GM19463 (cell line): ENCODE data around the gene TMIGD3.

Source experiments
- ATAC-seq: cut with Tn5 transposase; IDR thresholded peaks from one replicate; pipeline ENCODE4 v1.9.1; 2021; ENCODE audit warnings: mild to moderate bottlenecking, moderate library complexity; ENCODE audit not compliant: unreplicated experiment

TMIGD3 gene

DNA sequence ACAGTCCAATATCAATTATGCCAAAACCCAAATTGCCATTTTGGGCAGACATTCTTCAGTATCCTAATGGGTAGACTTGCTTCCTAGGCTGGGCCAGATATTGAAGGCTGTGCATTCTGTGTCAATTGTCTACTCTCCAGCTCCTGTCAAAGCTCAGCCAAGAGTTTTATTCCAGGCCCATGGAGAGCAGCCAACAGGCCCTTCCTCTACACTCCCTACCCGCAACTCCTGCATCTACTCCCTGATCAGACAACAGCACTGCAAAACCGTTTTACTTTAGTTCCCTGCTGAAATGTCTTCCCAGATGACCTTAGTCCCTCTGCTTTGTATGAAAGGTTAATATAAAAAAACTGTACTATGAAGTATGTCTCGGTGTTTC lies 6.6 kb upstream of the TMIGD3 start:
- no peak for ATAC-seq

DNA sequence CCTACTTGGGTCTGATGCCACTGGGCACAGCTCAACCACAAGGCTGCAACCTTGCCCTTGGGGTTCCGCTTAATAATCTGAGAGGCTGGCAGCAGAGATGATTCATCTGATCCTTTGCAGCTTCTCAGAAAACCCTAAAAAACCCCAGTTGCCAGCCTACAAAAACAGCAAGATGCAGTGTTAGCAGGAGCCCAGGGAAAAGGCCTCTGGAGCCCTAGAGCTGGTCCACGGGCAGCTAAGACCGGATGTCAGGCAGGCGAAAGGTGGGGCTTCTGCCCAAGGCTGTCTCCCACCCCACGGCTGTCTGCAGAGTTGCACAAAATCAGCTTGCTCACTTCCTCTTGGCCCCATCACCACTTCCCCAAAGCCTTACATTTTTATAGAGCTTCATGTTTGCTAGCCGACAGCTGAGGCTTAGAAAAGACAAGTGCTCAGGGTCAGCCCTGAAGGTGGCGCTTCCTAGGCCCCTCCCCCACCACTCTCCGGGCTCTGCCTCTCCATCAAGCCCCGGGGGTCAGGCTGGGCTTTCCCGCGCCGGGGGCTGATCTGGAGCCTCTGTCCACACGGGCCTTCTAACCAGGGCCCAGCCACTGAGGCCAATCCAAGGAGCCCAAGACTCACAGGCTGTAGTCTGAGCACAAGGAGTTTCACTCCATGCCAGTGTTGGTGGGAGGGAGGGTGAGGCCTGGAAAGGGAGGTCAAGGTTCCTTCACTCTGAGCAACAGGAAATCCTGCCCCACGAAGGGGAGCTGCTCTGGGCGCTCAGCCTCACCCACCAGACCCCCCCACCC lies 4.2 kb upstream of the TMIGD3 start:
- peak; percentile 50 for ATAC-seq

DNA sequence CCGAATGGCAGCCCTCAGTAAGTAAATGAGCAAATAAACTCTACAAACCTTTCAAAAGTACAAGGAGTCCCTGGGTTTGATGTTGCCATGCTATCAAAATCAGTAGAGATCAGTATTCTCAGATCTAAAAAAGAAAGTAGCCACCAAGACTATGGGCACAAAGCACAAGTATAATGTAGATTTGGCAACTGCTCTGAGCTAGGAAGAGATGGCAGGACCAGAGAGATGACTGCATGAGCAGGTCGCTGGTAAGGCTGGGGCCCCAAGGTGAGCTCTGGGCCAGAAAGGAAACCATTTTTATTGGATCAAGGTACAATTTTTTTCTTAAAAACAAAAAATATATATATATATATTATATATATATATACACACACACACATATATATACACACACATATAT lies 3.1 kb upstream of the TMIGD3 start:
- ATAC-seq: no peak

GRCh38 chr1:111505641-111506119 lies 2.2 kb upstream of the TMIGD3 start:
- peak; percentile 51 for ATAC-seq

DNA sequence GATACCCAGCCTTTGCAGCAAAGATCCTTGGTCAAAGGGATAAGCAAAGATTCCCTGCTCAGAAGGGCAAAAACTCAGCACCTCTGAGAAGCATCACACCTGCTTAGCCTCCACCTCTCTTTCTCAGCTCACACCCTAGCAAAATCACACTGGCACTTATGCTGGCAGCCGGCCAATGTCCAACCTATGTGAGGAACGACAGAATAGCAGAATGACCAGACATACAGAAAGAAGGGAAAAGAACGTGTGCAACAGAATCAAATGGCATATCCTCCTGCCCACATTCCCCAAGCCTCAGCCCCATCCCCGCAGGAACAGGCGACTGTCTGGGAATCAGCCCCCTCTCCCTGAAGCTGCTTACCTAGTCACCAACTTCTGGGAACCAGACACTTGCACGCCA lies 664 bp upstream of the TMIGD3 start:
- ATAC-seq: no peak

DNA sequence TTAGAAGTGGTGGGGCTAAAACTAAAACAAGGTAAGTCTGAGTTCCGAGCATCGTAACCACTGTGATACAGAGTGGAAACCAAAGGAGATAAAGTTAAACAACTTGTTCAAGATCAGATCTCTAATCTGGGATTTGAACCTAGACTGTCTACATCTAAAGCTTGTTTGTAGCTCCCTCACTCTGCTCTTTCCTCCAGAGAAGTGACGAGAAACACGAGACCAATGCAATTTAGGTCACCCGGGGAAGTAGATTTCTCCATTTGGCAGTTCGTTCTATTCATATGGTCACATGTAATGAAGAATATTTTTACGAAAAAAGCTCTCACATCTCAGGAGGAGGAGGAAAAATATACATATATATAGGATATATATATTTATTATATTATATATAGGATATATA lies 1.8 kb downstream of the TMIGD3 start:
- no peak for ATAC-seq

DNA sequence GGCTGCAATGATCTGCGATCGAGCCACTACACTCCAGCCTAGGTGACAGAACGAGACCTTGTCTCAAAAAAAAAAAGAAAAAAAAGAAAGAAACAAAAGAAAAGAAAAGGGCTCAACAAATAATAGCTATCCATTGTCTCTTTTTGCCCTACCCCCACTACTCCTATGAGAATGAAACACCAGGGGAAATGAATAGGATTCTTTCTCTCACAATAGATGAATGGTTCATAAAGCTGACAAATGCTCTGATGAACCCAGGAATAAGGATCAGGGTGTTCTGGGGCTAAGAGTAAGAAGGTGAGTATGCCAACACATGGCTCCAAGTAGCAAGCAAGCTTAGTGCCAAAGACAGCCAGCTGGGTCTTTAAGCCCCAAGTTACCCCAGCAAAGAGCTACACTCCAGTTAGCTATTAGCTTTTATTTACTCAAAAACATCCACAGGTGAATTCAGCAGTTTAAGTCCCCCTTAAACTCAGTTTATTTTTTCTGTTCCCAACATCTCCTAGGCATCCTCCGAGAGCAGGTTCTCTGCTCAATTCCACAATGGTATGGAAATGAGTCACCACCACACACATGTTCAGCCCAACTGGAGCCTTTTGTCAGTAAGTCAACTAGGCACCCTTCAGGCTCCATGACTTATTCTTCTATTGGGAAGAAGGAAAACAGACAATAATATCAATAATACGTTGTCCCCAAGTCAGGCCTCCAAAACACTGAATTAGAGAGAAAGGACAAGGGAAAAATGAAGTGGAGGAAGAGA lies 4.2 kb downstream of the TMIGD3 start:
- no peak for ATAC-seq

DNA sequence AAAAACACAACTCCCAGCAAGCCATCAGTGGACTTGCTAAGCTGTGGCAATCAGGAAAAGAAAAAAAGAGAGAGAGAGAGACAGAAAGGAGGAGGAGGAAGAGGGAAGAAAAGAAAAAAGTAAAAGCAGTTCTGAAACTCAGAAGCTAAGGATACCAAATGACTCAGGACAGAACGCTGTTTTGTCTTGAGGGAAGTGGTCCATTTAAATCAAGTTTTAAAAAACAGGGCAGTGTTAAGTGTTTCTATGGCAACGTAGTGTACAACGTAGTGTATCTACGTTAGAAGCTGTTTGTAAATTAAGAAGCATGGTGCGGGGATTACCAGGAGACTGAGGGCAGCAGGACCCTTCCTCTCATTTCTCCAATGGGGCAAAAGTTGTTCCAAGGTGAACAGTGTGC lies 5.8 kb downstream of the TMIGD3 start:
- no peak for ATAC-seq

DNA sequence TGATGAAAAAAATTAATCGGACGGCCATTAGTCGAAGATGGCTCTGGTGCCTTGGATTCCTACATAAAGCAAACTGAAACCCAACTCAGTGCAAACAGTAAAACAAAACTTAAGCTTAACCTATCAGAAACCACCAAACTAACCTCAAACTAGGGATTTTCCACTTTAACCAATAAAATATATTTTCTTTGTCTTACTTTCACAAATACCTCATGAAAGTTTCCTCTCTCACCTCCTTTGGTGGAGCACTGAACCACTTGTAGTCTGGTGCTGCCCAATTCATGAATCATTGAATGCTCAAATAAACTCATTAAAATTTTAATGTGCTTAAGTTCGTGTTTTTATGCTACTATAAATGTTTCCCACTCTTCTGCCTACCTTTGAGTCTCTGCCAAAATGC lies 7.0 kb downstream of the TMIGD3 start:
- no peak for ATAC-seq

GRCh38 chr1:111491070-111491469 lies 12.4 kb downstream of the TMIGD3 start:
- ATAC-seq: no peak

GRCh38 chr1:111490220-111490619 lies 13.2 kb downstream of the TMIGD3 start:
- ATAC-seq: no peak

DNA sequence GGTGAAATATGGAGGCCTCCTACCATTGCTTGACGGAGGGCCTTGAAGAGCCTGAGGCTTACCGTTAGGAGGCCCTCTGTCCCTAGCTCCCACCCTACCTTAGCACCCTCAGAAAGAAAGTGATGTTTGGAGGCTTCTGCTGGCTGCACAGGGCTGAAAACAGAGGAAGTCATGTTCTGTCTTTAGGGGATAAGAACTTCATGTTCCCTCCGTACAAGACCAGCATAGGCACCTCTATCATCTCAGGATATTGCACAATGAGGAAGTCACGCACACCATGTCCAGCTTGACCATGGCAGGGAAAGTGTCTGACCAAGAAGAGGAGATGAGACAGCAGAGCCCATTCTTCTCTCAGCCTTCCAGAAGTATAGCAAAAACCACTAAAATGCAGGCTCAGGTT lies 13.8 kb downstream of the TMIGD3 start:
- no peak for ATAC-seq

GRCh38 chr1:111488669-111489068 lies 14.8 kb downstream of the TMIGD3 start:
- no peak for ATAC-seq

DNA sequence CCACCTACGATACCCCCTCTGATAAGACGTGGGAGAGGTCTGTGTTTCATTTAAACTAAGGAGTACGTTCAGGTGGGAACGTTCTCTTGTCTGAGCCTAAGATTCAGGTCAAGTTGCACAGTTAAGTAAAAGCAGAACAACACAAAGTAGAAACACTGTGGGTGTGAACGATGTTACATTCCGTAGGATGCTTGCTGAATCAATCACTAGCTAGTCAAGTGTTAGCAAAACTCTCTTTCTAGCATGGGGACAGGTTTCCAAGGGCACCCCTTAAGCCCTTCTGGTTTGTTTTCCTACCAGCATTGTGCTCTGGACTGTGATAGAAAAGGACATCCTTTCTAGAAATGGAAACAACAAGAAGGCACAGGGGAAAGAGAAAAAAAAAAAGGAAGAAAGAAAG lies 16.3 kb downstream of the TMIGD3 start:
- ATAC-seq: no peak

- no peak for ATAC-seq
Observed at GRCh38 chr1:111486431-111486830, 17.0 kb downstream of the TMIGD3 start.

GRCh38 chr1:111484391-111485026 lies 18.9 kb downstream of the TMIGD3 start:
- ATAC-seq: no peak

GRCh38 chr1:111483876-111484275 lies 19.6 kb downstream of the TMIGD3 start:
- ATAC-seq: no peak

DNA sequence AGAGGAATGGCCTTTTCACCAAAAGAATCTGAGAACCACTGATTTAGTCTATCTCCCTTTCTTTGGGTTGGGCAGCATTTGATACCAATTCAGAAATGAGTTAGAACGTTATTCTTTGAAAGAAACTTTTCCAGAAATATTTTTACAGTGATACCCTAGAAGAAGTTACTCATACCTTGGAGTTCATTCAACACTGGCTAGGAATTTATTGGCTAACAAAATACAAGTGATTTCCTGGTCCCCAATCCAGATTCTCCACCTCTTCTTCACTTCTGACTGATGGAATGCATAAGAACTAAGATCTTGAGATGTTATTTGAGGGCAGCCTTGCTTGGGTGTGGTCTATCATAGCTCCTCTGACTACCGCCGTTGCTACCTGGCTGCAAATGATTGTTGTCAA lies 20.3 kb downstream of the TMIGD3 start:
- ATAC-seq: no peak

DNA sequence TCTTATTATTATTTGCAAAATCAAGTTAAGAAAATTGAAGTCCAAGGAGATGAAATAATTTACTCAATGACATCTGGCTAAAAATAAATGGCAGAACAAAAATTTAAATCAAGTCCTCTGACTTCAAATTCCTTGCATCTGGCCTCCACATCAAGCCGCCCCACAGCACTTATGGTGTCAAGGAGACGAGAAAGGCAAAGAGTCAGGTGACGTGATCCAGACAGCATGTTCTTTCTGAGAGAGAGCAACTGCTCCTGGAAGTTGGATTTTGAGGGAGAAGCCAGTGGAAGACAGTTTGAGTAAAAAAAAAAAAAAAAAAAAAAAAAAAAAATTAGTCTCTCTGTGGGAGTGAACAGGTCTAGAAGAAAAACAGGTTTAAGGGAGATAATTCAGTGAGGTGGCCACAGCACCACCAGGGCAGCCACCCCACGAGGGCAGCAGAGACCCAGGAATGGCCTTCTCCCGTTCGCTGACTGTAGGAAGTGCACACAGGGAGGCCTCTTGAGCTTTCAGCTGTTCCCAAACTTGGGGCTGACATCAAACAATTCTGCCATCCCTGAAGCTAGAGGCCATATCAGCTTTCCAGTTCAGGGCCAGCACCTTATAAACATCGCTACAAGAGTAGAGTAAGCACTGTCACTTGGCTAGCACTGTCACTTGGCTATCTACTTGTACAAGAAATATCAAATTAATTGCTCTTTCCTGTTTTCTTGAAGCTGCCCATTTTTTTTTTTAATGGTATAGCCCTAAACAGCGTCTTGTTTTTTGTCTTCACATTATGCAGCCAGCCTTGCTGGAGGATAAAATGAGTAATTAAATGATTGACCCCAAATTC lies 21.8 kb downstream of the TMIGD3 start:
- no peak for ATAC-seq

- no peak for ATAC-seq
Observed at GRCh38 chr1:111480674-111481073, 22.8 kb downstream of the TMIGD3 start.

GRCh38 chr1:111476761-111477309 lies 26.6 kb downstream of the TMIGD3 start:
- peak; percentile 71 for ATAC-seq
